ENCODE measurements around the gene PGF. TPM values are rescaled to one million over a fixed set of nuclear protein-coding genes. Genes with fewer than 3 reads are reported as not detected.

The PGF gene
- total and polyA plus RNA-seq, 2 experiments from 2014 or later, result 25.0 to 31.0 TPM

DNA sequence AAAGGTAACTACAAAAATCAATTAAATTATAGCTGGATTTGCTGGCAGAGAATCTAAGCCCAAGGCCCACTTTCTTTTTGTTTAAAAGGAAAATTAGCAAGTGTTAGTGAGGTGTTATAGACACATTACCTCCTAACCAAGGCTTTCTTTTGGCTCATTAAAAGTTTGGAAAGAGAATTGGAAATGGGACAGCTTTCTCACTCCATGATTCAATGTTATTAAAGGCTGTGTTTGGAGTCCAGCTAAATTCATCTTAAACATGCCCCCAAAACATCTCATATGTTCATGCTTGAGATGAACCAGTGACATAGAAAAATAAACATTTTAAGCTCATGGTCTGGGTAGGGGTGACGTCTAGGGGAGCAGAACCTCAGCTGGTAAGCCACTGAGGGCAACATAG lies 13.4 kb upstream of the PGF start:
- H3K4me2 ChIP-seq, result no peak overlapping the region
- H4K20me1 ChIP-seq (ENCODE audit: insufficient read depth, poor library complexity, severe bottlenecking), result no peaks in the 10 kb centered on the region
- WGBS (ENCODE audit: low lambda C conversion rate, missing lambda C conversion rate), result 52% methylated on average over 1 of the region's 1 CpG
- no peak overlapping the region for H3K27ac ChIP-seq
- no peaks in the 10 kb centered on the region for H3K9me2 ChIP-seq (replicated peaks; ENCODE audit: insufficient read depth)
- H3K27me3 ChIP-seq, result no peaks in the 10 kb centered on the region
- no peak overlapping the region for H3K4me3 ChIP-seq
- no peak for TF ChIP-seq EZH2phosphoT487 (IDR thresholded peaks at IDR 0.05; ENCODE audit: low read depth, severe bottlenecking, unreplicated experiment)
- no peak for TF ChIP-seq CTCF (IDR thresholded peaks at IDR 0.05; ENCODE audit: poor library complexity)
- no peak for TF ChIP-seq EZH2 (IDR thresholded peaks at IDR 0.05; ENCODE audit: borderline replicate concordance)
- no peak for DNase-seq (ENCODE audit: low spot score)
- no peaks in the 10 kb centered on the region for H3K36me3 ChIP-seq (replicated peaks; ENCODE audit: insufficient read depth, low read depth)
- H2AFZ ChIP-seq, result no peak overlapping the region
- no peaks in the 10 kb centered on the region for H3K9me3 ChIP-seq (ENCODE audit: low read depth)
- H3K79me2 ChIP-seq, result no peaks in the 10 kb centered on the region
- peaks cover 4% of the 10 kb centered on the region for H3K4me1 ChIP-seq (ENCODE audit: insufficient read depth)

GRCh38 chr14:74965486-74966153 lies 10.2 kb upstream of the PGF start:
- H3K79me2 ChIP-seq, result no peaks in the 10 kb centered on the region
- H3K27me3 ChIP-seq, result no peaks in the 10 kb centered on the region
- no peaks in the 10 kb centered on the region for H3K36me3 ChIP-seq (replicated peaks; ENCODE audit: insufficient read depth, low read depth)
- H2AFZ ChIP-seq, result no peak overlapping the region
- 84% methylated on average over 5 of the region's 5 CpGs for WGBS (ENCODE audit: low lambda C conversion rate, missing lambda C conversion rate)
- no peak overlapping the region for H3K27ac ChIP-seq
- TF ChIP-seq EZH2 (IDR thresholded peaks at IDR 0.05; ENCODE audit: borderline replicate concordance), result no peak
- TF ChIP-seq CTCF (IDR thresholded peaks at IDR 0.05; ENCODE audit: poor library complexity), result no peak
- TF ChIP-seq EZH2phosphoT487 (IDR thresholded peaks at IDR 0.05; ENCODE audit: low read depth, severe bottlenecking, unreplicated experiment), result no peak
- no peak overlapping the region for H3K4me3 ChIP-seq
- H3K4me1 ChIP-seq (ENCODE audit: insufficient read depth), result peaks cover 8% of the 10 kb centered on the region
- no peaks in the 10 kb centered on the region for H3K9me3 ChIP-seq (ENCODE audit: low read depth)
- no peaks in the 10 kb centered on the region for H3K9me2 ChIP-seq (replicated peaks; ENCODE audit: insufficient read depth)
- no peaks in the 10 kb centered on the region for H4K20me1 ChIP-seq (ENCODE audit: insufficient read depth, poor library complexity, severe bottlenecking)
- no peak for DNase-seq (ENCODE audit: low spot score)
- H3K4me2 ChIP-seq, result no peak overlapping the region

DNA sequence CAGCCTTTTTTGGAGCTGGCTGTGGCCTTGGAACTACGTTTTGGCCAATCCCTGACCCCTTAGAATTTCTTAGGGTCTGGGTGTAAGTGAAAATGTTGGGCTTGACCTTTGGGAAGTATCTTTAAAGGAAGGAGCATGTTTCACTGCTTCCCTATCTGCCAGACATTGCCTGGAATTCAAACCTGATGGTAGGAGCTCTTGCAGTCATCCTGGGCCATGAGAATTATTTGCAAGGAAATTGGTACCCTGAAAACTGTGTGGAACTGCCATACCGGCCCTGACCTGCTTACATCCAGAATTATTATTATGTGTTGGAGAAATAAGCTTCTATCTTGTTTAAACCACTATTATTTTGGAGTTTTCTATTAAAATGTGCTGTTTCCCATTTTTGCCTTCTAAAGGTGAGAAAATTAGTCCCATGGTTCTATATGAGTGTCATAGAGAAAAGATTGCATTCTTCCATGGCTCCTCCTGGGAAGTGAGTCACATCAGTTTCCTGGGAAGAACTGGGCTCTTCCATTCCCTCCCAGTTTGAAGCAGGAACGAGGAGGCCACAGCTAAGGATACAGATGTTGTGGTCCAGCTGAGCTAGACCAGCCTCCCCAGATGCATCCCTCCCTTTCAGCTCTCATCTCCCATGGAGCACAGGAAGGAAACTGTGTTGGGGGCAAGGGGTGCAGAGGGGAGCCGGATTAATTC lies 9.5 kb upstream of the PGF start:
- Histone ChIP-seq H2AFZ (no peak overlapping the region), H3K79me2 (no peaks in the 10 kb centered on the region), H3K4me3 (no peak overlapping the region), H3K36me3 (replicated peaks; ENCODE audit: insufficient read depth, low read depth) (no peaks in the 10 kb centered on the region), H3K9me3 (ENCODE audit: low read depth) (no peaks in the 10 kb centered on the region), H3K9me2 (replicated peaks; ENCODE audit: insufficient read depth) (no peaks in the 10 kb centered on the region), H3K4me2 (no peak overlapping the region), H3K27me3 (no peaks in the 10 kb centered on the region), H3K4me1 (ENCODE audit: insufficient read depth) (peaks cover 8% of the 10 kb centered on the region), H3K27ac (no peak overlapping the region), H4K20me1 (ENCODE audit: insufficient read depth, poor library complexity, severe bottlenecking) (no peaks in the 10 kb centered on the region)
- DNase-seq (ENCODE audit: low spot score), result no peak
- no peak for TF ChIP-seq EZH2 (IDR thresholded peaks at IDR 0.05; ENCODE audit: borderline replicate concordance)
- TF ChIP-seq CTCF (IDR thresholded peaks at IDR 0.05; ENCODE audit: poor library complexity), result no peak
- no peak for TF ChIP-seq EZH2phosphoT487 (IDR thresholded peaks at IDR 0.05; ENCODE audit: low read depth, severe bottlenecking, unreplicated experiment)
- WGBS (ENCODE audit: low lambda C conversion rate, missing lambda C conversion rate), result 86% methylated on average over 4 of the region's 4 CpGs

Data from hepatocyte (in vitro differentiated cells).